GM21390 (cell line): ENCODE results near the gene TCN2.
"Not testable (repeated sequence)": the region's sequence is repeated elsewhere in the genome, so short reads cannot be mapped to it uniquely, and the experiment has no call there.

Experiments used
- ATAC-seq: cut with Tn5 transposase; IDR thresholded peaks from one replicate; pipeline ENCODE4 v1.9.1; 2021; ENCODE audit not compliant: unreplicated experiment

The TCN2 gene

GRCh38 chr22:30575859-30576258, 31.1 kb upstream of the TCN2 start:
- no peak for ATAC-seq

GRCh38 chr22:30578481-30578880, 28.5 kb upstream of the TCN2 start:
- no peak for ATAC-seq

- no peak for ATAC-seq
These were observed 26.1 kb upstream of the TCN2 start for GRCh38 chr22:30580896-30581295.

DNA sequence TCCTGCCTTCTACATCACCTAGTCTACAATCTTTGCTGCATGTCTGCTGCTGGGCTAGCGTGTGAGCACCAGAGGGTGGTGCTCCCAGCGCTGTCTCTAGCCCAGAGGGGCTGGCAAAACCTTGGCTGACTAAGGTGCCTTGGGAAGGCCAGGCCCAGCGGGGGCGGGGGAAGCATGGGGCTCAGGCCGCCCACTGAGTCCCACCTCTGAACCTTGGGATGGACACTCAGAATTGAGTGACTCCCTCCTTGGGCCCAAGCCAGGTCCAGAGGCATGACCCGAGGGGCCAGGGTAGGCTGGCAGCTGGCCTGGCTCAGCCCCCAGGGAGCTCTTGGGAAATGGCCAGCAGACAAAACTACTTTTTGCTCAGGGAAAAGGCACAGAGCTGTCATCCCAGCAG, 24.9 kb upstream of the TCN2 start:
- ATAC-seq = no peak

GRCh38 chr22:30582788-30583545, 24.0 kb upstream of the TCN2 start:
- no peak for ATAC-seq

DNA sequence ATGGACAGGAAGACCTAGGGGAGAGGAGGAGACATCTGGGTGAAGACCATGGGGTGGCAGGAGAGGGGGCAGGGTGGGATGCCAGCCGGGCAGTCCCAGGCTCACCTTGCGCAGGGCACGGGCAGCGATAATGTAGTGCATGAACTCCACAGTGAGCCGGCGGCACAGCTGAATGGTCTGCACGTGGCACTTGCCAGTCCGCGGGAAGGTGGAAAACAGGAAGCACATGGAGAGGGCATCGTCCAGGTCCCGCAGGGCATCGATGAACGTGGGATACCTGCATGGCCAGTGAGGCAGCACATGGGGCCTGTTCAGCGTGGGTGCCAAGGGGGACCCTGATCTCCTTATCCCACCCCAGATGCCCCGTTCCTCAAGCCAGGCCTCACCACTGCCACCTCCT, 22.5 kb upstream of the TCN2 start:
- no peak for ATAC-seq

DNA sequence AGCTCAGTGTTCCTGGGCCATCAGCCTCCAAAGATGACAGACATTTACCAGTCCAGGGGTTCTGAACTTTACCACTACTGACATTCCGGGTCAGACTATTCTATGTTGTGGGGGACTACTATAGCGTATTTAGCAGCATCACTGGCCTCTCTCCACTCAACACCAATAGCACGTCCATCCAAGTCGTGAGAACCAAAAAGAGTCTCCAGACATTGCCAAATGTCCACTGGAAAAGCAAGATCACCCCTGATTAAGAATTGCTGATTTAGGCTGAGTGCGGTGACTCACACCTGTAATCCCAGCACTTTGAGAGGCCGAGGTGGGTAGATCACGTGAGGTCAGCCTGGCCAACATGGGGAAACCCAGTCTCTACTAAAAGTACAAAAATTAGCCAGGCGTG, 20.6 kb upstream of the TCN2 start:
- ATAC-seq = no peak

- no peak for ATAC-seq
These were observed 15.8 kb upstream of the TCN2 start for GRCh38 chr22:30591191-30591587.

DNA sequence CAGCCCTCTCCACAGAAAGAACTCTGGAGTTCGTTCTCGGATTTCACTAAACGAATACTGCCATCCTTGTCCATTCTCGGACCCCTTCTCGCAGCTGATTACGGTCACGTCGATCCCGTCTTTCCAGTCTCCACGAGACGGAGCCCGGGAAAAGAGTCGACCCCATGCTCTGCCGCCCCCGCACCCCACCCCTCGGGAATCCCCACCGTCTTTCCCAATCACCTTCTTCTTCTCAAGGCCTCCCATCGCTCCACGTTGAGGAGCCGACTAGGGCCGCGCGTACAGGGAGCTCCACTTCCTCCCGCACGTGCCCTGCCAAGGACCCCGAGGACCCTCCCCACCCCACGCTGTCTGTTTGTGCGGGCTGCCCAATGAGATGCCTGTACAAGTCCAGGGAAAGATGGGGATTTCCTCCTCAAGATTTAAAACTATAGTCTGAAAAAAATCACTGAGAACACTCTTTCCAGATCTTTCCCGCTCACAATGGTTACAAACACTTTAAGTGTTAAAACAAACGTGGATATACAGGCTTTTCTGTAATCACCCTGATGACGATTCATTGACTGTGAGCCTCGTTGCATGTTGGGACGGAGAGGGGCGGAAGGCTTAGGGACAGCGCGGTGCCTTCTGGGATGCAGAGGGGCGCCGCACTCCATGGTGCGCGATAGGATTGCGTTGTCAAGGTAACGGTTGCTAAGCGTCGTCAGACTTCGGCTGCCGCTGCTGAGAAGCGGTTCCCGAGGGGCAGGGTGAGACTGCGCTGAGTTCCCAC, 15.2 kb upstream of the TCN2 start, which contains the start of gene PES1:
PES1 (minus strand) TSS at position 323 of the 772 bp plus-strand sequence; CDS start at position 246, 77 bp downstream.
- ATAC-seq = peak; percentile 97

GRCh38 chr22:30592360-30592713, 14.6 kb upstream of the TCN2 start:
- not testable (repeated sequence) for ATAC-seq

DNA sequence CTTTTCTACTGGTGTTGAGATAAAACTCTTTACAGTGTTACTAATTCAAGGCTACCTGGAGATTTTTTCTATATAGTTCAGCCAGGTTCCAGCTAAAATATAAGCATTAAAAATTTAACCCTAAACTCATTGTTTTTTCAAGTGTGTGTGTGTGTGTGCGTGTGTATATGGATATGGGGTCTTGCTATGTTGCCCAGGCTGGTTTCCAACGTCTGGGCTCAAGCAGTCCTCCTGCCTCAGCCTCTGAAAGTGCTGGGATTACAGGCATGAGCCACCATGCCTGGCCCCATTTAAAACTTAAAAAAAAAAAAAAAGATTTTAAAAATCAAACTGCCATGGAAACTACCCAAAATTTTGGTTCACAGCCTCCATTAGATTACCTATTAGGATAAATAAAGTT, 10.8 kb upstream of the TCN2 start:
- ATAC-seq = no peak

DNA sequence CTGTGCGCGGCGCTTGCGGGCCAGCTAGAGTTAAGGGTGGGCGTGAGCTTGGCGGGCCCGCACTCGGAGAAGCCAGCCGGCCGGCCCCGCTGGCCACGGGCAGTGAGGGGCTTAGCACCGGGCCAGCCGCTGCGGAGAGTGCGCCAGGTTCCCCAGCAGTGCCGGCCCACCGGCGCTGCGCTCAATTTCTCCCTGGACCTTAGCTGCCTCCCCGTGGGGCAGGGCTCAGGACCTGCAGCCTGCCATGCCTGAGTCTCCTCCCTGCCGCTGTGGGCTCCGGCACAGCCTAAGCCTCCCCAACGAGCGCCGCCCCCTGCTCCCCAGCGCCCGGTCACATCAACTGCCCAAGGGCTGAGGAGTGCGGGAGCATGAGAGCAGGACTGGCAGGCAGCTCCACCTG, 10.1 kb upstream of the TCN2 start:
- no peak for ATAC-seq

- ATAC-seq = no peak
These were observed 8.0 kb upstream of the TCN2 start for GRCh38 chr22:30598986-30599385.

DNA sequence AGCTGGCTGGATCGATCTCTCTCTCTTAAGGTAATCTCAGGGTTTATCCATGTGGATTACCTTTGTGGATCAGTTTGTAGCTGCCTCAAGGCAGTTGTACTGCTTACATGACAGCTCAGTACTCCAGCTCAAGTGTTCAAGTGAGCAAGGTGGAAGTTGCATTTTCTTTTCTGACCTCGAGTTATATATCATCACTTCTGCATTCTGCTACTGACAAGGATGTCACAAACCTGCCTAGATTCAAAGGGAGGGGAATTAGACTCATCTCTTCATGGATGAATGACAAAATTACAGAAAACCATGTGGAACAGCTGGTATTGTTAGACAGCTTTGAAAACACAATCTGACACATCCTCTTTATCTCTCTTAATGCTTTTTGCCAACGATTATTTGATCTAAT, 6.1 kb upstream of the TCN2 start:
- no peak for ATAC-seq

GRCh38 chr22:30601464-30601863, 5.5 kb upstream of the TCN2 start:
- ATAC-seq = no peak

GRCh38 chr22:30602049-30602448, 4.9 kb upstream of the TCN2 start:
- no peak for ATAC-seq

- ATAC-seq = no peak
These were observed 3.2 kb upstream of the TCN2 start for GRCh38 chr22:30603801-30604200.

- no peak for ATAC-seq
These were observed 2.3 kb upstream of the TCN2 start for GRCh38 chr22:30604723-30605122.

GRCh38 chr22:30605449-30606110, 1.4 kb upstream of the TCN2 start:
- ATAC-seq = no peak

GRCh38 chr22:30607300-30607930, 441 bp downstream of the TCN2 start:
- ATAC-seq = no peak

DNA sequence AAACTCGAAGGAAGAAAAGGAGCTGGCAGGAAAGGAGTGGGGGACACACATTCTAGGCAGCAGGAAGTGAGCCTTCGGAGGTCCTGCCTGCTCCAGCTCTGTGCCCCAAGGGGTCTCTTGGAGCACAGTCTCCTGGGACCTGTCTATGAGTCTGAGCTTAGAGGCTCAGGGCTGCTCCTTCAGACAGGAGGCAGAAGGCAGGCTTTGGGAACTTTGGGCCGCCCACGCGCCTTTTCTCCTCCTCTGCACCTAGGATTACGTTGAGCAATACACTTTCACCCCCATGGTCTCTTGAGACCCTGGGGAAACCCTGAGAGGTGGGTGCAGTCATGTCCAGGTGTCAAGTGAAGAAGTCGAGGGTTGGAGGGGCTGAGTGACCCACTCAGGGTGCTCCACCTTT, 965 bp downstream of the TCN2 start:
- no peak for ATAC-seq
